Fibroblast of upper back skin (primary cell): ENCODE results near the gene CHMP2A.
"Not testable (repeated sequence)": the region's sequence is repeated elsewhere in the genome, so short reads cannot be mapped to it uniquely, and the experiment has no call there.

Experiments
- DNase-seq: peaks from one replicate; pipeline ENCODE4 v3.0.0-alpha.2; 2013

The CHMP2A gene

GRCh38 chr19:58553799-58554493 lies 959 bp downstream of the CHMP2A start:
- no peak for DNase-seq

- DNase-seq = no peak
Measured at GRCh38 chr19:58552655-58553054, 2.2 kb downstream of the CHMP2A start.

GRCh38 chr19:58551577-58552471 lies 3.1 kb downstream of the CHMP2A start:
- no peak for DNase-seq

- DNase-seq = no peak
Measured at GRCh38 chr19:58551123-58551497, 3.8 kb downstream of the CHMP2A start.

- no peak for DNase-seq
Measured at GRCh38 chr19:58550362-58551122, 4.4 kb downstream of the CHMP2A start.

- DNase-seq = no peak
Measured at GRCh38 chr19:58549664-58550361, 5.1 kb downstream of the CHMP2A start.

- no peak for DNase-seq
Measured at GRCh38 chr19:58548859-58549663, 5.8 kb downstream of the CHMP2A start.

GRCh38 chr19:58547323-58548312 lies 7.3 kb downstream of the CHMP2A start:
- DNase-seq = no peak

- no peak for DNase-seq
Measured at GRCh38 chr19:58546019-58546530, 8.8 kb downstream of the CHMP2A start.

GRCh38 chr19:58545286-58546018 lies 9.5 kb downstream of the CHMP2A start:
- no peak for DNase-seq

- no peak for DNase-seq
Measured at GRCh38 chr19:58544591-58545285, 10.2 kb downstream of the CHMP2A start.

GRCh38 chr19:58543826-58544590 lies 10.9 kb downstream of the CHMP2A start, which contains the start of gene TRIM28:
Gene TRIM28, plus strand, starts transcription at chr19:58544064. Its CDS starts 694 bp downstream, at chr19:58544758.
- DNase-seq = peak; percentile 100

- DNase-seq = not testable (repeated sequence)
Measured at GRCh38 chr19:58542641-58543372, 12.1 kb downstream of the CHMP2A start.

GRCh38 chr19:58539169-58539559 lies 15.7 kb downstream of the CHMP2A start:
- not testable (repeated sequence) for DNase-seq

- no peak for DNase-seq
Measured at GRCh38 chr19:58538257-58539168, 16.4 kb downstream of the CHMP2A start.
